Myometrial cell (primary cell): ENCODE results near the gene CDC42BPG. TPM values are rescaled to one million over a fixed set of nuclear protein-coding genes. Genes with fewer than 3 reads are reported as not detected.

Source experiments
- total RNA-seq: library from RNA; depleted of rRNA; stranded (reverse); fragments of >200 nt; gene quantifications from 2 replicates; pipeline ENCODE4 v1.2.3, GENCODE V29; 2015

The CDC42BPG gene
- 0.18 and 0.29 TPM in 2 replicates for total RNA-seq

GRCh38 chr11:64844330-64845128 is at the start of gene CDC42BPG:
Gene CDC42BPG, minus strand, starts transcription at chr11:64844653. Its CDS starts 84 bp downstream, at chr11:64844569.

GRCh38 chr11:64878494-64879243 is 34.2 kb upstream of the CDC42BPG start, which contains the start of gene EHD1:
Gene EHD1, minus strand, starts transcription at chr11:64878621. Its CDS starts 157 bp downstream, at chr11:64878464.

GRCh38 chr11:64810271-64810890 is 34.1 kb downstream of the CDC42BPG start, which contains the start of gene MEN1:
Gene MEN1, minus strand, starts transcription at chr11:64810551. Its CDS starts 442 bp downstream, at chr11:64810109.

GRCh38 chr11:64803158-64803845 is 41.2 kb downstream of the CDC42BPG start, which contains the start of gene MAP4K2:
Gene MAP4K2, minus strand, starts transcription at chr11:64803214. Its CDS starts 65 bp downstream, at chr11:64803149.

GRCh38 chr11:64778473-64779298 is 65.8 kb downstream of the CDC42BPG start, which contains the start of gene SF1:
Gene SF1, minus strand, starts transcription at chr11:64778542. Its CDS starts 150 bp downstream, at chr11:64778392.

Other genes with a start within 250 kb of the CDC42BPG start
- not detected in 2 replicates for gene NRXN2, start 121.5 kb downstream of the CDC42BPG start, total RNA-seq
- 0.58 and 5.0 TPM in 2 replicates for gene RASGRP2, start 100.5 kb downstream of the CDC42BPG start, total RNA-seq
- 0.18 and 1.2 TPM in 2 replicates for gene PYGM, start 84.7 kb downstream of the CDC42BPG start, total RNA-seq
- 93.1 and 124 TPM in 2 replicates for gene SF1, start 66.1 kb downstream of the CDC42BPG start, total RNA-seq
- gene MAP4K2, start 41.4 kb downstream of the CDC42BPG start, total RNA-seq = 20.7 and 40.1 TPM in 2 replicates
- gene MEN1, start 34.1 kb downstream of the CDC42BPG start, total RNA-seq = 21.6 and 23.4 TPM in 2 replicates
- gene EHD1, start 34.0 kb upstream of the CDC42BPG start, total RNA-seq = 99.8 and 161 TPM in 2 replicates
- gene ATG2A, start 72.6 kb upstream of the CDC42BPG start, total RNA-seq = 22.7 and 27.4 TPM in 2 replicates
- 14.9 and 20.8 TPM in 2 replicates for gene PPP2R5B, start 80.0 kb upstream of the CDC42BPG start, total RNA-seq
- not detected in 2 replicates for gene GPHA2, start 91.2 kb upstream of the CDC42BPG start, total RNA-seq
- gene MAJIN, start 127.5 kb upstream of the CDC42BPG start, total RNA-seq = not detected in 2 replicates
- 1.2 and 4.9 TPM in 2 replicates for gene BATF2, start 152.3 kb upstream of the CDC42BPG start, total RNA-seq
- 128 and 169 TPM in 2 replicates for gene ARL2, start 169.5 kb upstream of the CDC42BPG start, total RNA-seq
- gene SNX15, start 182.8 kb upstream of the CDC42BPG start, total RNA-seq = 16.3 and 19.0 TPM in 2 replicates
- 19.5 and 34.0 TPM in 2 replicates for gene SAC3D1, start 196.6 kb upstream of the CDC42BPG start, total RNA-seq
- gene NAALADL1, start 213.9 kb upstream of the CDC42BPG start, total RNA-seq = 71.2 and 99.7 TPM in 2 replicates
- gene CDCA5, start 239.4 kb upstream of the CDC42BPG start, total RNA-seq = 13.5 and 16.4 TPM in 2 replicates
- gene ZFPL1, start 239.6 kb upstream of the CDC42BPG start, total RNA-seq = 65.7 and 86.8 TPM in 2 replicates